Measurements from ENCODE around the gene IL22RA1. TPM values are rescaled to one million over a fixed set of nuclear protein-coding genes. Genes with fewer than 3 reads are reported as not detected.

IL22RA1 gene
- polyA plus RNA-seq, 12 donors = 0.05 to 8.7 (median 0.17) TPM; not detected in 3

GRCh38 chr1:24138476-24139221 is 4.3 kb downstream of the IL22RA1 start:
- no peak for DNase-seq

GRCh38 chr1:24136956-24137539 is 5.9 kb downstream of the IL22RA1 start:
- DNase-seq = no peak

- DNase-seq = no peak
These were observed 8.6 kb downstream of the IL22RA1 start for GRCh38 chr1:24134376-24134775.

GRCh38 chr1:24133819-24134218 is 9.1 kb downstream of the IL22RA1 start:
- no peak for DNase-seq

- DNase-seq = no peak
These were observed 12.6 kb downstream of the IL22RA1 start for GRCh38 chr1:24130385-24130784.

GRCh38 chr1:24127801-24128363 is 15.1 kb downstream of the IL22RA1 start:
- DNase-seq = no peak

- DNase-seq = no peak
These were observed 15.7 kb downstream of the IL22RA1 start for GRCh38 chr1:24127134-24127800.

GRCh38 chr1:24126672-24127023 is 16.3 kb downstream of the IL22RA1 start:
- no peak for DNase-seq

- DNase-seq = no peak
These were observed 16.8 kb downstream of the IL22RA1 start for GRCh38 chr1:24126018-24126671.

- no peak for DNase-seq
These were observed 17.5 kb downstream of the IL22RA1 start for GRCh38 chr1:24125456-24125855.

GRCh38 chr1:24124980-24125379 is 18.0 kb downstream of the IL22RA1 start:
- no peak for DNase-seq

GRCh38 chr1:24123611-24124010 is 19.3 kb downstream of the IL22RA1 start:
- no peak for DNase-seq

GRCh38 chr1:24122776-24123175 is 20.2 kb downstream of the IL22RA1 start:
- DNase-seq = no peak

GRCh38 chr1:24121406-24121805 is 21.5 kb downstream of the IL22RA1 start:
- DNase-seq = no peak

- no peak for DNase-seq
These were observed 22.0 kb downstream of the IL22RA1 start for GRCh38 chr1:24120965-24121364.

- no peak for DNase-seq
These were observed 22.8 kb downstream of the IL22RA1 start for GRCh38 chr1:24119859-24120756.

GRCh38 chr1:24119489-24119858 is 23.5 kb downstream of the IL22RA1 start:
- no peak for DNase-seq

GRCh38 chr1:24118410-24119242 is 24.3 kb downstream of the IL22RA1 start:
- no peak for DNase-seq

GRCh38 chr1:24117722-24118409 is 25.1 kb downstream of the IL22RA1 start:
- DNase-seq = no peak

- DNase-seq = no peak
These were observed 25.8 kb downstream of the IL22RA1 start for GRCh38 chr1:24117132-24117531.
